IPS-11a (cell line): ENCODE results near the gene BPIFB3.

Experiments
- H3K4me3 ChIP-seq: one replicate; pipeline ENCODE4 v1.5.1; 2013; ENCODE audit warnings: low read depth, low read length, control low read depth

Gene BPIFB3, protein sequence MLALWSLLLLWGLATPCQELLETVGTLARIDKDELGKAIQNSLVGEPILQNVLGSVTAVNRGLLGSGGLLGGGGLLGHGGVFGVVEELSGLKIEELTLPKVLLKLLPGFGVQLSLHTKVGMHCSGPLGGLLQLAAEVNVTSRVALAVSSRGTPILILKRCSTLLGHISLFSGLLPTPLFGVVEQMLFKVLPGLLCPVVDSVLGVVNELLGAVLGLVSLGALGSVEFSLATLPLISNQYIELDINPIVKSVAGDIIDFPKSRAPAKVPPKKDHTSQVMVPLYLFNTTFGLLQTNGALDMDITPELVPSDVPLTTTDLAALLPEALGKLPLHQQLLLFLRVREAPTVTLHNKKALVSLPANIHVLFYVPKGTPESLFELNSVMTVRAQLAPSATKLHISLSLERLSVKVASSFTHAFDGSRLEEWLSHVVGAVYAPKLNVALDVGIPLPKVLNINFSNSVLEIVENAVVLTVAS

GRCh38 chr20:33053291-33054106 lies at the start of gene BPIFB3:
Gene BPIFB3 (plus strand): TSS chr20:33053903. CDS start chr20:33055436, 1,533 bp downstream.
- H3K4me3 ChIP-seq: no peak within 1 kb of the TSS

DNA sequence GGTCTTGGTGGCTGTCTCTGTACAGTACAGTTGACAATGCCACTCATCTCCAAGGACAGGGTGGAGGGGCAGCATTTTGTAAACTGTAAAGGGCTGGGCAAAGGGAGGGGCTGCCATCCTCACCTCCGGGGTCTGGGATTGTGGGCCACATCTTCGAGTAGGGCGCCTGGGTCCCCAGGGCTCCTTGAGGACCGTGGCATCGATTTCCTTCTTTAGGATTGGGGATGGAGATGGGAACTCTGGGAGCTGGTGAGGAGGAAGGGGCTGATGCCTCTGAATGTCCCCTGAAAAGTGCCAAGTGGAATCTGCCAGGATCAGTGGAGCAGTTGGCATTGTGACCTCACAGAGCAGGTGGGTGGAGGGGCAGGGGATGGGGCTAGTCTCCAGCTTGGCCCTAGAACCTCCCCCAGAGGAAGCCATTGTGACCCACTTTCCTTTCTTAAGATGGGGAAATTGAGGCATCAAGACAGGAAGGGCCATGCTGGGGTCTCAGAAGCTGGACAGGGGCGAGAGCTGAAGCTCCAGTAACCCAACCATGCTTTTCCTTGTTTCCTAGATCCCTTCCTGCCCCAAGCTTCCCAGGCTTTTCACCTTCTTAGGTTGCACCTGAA lies 49.5 kb upstream of the BPIFB3 start, which contains the start of gene SUN5:
Gene SUN5, minus strand, starts transcription at position 293 of the 611 bp plus-strand sequence. Its CDS starts 93 bp downstream, at position 200.
- H3K4me3 ChIP-seq: no peak within 1 kb of the TSS

GRCh38 chr20:33005132-33005566 lies 48.6 kb upstream of the BPIFB3 start:
- H3K4me3 ChIP-seq: no peak overlapping the region

- H3K4me3 ChIP-seq: no peak overlapping the region
Measured at GRCh38 chr20:33005908-33006775, 47.6 kb upstream of the BPIFB3 start.

DNA sequence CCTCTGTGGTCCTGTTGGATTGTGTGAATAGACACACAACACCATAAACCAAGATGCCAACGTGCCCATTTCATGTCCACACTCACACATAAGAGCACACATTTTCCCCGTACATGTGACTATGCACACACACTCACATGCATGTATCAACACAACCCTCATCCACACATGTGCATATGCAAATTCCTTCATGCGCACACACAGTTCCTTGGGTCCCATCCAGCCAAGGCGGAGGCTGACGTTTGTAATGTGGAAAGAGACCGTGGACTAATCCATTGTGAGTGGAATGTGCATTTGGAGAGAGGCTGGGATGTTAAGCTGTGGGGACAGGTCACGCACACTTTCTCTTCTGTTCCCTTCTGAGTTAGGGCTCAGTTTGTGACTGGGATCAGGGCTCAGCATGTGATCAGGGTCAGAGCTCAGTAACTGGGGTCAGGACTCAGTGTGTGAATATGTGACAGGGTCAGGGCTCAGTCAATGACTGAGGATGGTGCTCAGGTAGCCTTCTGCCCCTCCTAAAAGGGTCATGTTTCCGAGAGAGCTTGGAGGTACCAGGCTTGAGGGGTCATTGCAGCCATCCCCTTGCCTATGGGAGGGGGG lies 46.8 kb upstream of the BPIFB3 start:
- H3K4me3 ChIP-seq: no peak overlapping the region

- H3K4me3 ChIP-seq: no peak within 1 kb of the TSS
Measured at GRCh38 chr20:33007376-33008335, 46.0 kb upstream of the BPIFB3 start, which contains the start of gene BPIFB2. Gene BPIFB2 (plus strand): TSS chr20:33007704. CDS start chr20:33008575, 871 bp downstream.

GRCh38 chr20:33008336-33009213 lies 45.1 kb upstream of the BPIFB3 start:
- H3K4me3 ChIP-seq: no peak overlapping the region

GRCh38 chr20:33009214-33010132 lies 44.2 kb upstream of the BPIFB3 start:
- no peak overlapping the region for H3K4me3 ChIP-seq

DNA sequence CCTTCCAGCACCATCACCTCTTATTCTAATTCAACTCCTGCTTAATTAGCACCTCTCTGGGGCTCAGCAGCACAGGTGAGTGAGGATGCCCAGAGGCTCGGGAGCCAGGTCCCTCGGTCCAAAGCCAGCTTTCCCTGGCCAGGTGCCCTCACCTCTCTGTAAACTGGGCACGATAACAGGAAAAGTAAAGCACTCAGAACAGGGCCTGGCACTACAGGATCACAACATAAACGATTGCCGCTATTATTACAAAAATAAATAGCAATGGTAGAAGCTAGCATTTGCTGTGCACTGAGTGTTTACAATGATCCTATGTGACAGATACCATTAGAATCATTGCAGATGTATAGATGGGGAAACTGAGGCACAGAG lies 43.6 kb upstream of the BPIFB3 start:
- no peak overlapping the region for H3K4me3 ChIP-seq

GRCh38 chr20:33010674-33011449 lies 42.8 kb upstream of the BPIFB3 start:
- H3K4me3 ChIP-seq: no peak overlapping the region

DNA sequence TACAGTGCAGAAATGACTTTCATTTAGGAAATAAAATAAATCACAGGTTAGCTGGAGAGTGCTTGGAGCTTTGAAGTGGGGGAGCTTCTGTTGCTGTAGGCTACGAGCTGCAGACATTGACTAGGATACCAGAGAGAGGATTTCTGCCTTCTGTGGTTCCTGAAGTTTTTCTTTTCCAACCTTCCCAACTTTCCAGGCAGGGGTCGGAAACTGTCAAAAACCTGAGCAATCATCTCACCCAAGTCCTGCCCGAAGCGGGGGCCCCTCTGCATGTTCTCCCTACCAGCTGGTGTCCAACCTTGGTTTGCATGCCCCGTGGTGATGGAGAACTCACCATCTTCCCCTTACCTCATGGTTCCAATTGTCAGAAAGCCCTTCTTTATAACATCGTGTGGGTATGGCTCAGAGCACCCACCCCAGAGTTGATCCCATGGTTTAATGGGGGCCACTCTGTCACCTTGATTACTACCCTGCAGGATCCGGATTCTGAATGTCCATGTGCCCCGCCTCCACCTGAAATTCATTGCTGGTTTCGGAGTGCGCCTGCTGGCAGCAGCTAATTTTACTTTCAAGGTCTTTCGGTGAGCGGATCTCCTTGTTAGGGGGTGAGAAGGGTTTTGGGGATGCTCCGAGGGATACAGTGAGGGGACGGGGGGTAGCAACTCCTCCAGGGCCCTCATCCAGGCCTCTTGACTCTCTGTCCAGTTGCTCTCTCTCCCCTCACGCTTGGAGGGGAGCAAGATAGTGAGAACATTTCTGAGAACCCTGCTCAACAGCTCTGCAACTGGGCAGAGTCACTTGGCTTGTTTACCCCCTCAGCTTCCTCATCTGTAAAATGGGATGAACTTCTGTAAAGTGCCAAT lies 41.1 kb upstream of the BPIFB3 start:
- H3K4me3 ChIP-seq: no peak overlapping the region

DNA sequence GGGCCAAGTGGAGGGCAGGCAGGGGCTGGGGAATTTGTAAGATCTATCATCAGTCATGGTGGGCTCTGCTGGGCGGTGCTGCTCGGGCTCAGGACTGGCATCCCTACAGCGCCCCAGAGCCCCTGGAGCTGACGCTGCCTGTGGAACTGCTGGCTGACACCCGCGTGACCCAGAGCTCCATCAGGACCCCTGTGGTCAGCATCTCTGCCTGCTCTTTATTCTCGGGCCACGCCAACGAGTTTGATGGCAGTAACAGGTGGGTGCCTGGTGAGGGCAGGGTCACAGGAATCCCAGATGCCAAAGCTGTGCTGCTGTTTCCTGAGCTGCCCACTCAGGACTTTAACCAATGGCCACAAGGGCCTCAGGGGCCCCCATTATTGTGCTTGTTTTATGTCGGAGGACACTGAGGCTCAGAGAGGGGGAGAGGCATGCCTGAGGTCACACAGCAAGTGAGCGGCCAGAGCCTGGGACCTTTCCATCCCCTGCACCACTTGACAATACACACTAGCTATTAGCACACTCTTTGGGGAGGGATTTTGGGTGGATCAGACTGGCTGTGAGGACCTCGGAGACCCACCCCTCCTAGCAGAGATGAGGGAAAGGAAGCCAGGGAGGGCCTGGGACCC lies 39.9 kb upstream of the BPIFB3 start:
- no peak overlapping the region for H3K4me3 ChIP-seq

DNA sequence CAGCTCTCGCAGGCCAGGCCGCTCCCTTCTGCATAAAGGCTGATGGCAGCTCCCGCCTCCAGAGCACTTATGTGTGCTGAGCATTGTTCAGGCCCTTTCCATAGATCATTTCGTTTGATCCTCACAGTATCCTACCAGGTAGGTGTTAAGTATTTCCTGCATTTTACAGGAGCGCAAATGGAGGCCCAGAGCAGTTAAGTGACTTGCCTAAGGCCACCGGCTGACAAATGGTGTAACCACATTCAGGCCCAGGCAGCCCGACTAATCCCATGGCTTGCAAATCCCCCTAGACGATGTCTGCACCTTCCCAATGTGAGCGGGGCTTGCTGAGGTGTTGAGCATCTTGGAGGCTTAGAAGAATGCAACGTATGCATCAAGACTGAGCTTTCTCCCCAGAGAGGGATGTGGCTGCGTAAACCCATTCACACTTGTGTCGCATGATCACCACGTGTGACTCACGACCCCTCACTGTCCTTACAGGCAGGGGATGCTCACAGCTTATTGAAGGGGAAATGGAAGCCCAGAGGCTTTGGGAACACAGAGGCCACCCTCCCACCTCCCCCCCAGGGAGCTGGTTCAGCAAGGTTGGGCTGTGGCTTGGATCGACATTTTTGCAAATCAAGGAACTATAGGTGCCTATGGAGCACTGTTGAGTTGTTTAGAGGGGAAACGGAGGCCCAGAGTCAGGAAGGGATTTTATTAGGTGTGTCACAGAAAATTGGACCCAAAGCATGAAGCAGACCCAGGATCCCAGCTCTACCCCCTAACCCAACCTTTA lies 39.2 kb upstream of the BPIFB3 start:
- no peak overlapping the region for H3K4me3 ChIP-seq

GRCh38 chr20:33015114-33015484 lies 38.6 kb upstream of the BPIFB3 start:
- no peak overlapping the region for H3K4me3 ChIP-seq
